HL-60 (cell line): ENCODE measurements around the gene TRIO.

ENCODE experiments used
- POLR2AphosphoS5 ChIP-seq: IDR thresholded peaks from 2 replicates; pipeline ENCODE4 v1.6.1; 2012; ENCODE audit warnings: low read depth
- TF ChIP-seq, protein P1 (sequence below): IDR thresholded peaks from one replicate; pipeline ENCODE4 v1.5.1; 2011; ENCODE audit warnings: low read length, control low read depth, inconsistent platforms; ENCODE audit not compliant: insufficient read depth
- TF ChIP-seq, protein P2 (sequence below): IDR thresholded peaks from 2 replicates; pipeline ENCODE4 v1.6.1; 2012; ENCODE audit warnings: low read depth; ENCODE audit not compliant: insufficient replicate concordance

DNA sequence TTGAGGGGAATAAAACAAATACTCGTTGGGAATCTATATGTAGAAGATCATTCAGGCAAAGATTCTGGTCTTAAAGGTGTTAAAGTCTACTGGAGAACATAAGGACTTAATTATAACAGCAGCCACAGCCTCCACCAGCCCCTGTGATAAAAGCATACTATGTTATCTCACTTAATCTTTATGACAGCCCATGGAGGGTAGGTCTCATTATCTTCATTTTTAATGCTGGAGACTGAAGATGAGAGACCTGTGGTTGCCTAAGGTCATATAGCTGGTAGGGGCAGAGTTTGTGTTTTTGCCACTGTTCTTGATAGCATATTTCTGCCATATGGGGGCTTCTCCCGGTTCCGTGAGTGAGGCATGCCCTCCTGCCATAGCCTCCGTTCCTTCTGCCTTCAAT, 88.7 kb downstream of the TRIO start:
- TF ChIP-seq, protein P1, sequence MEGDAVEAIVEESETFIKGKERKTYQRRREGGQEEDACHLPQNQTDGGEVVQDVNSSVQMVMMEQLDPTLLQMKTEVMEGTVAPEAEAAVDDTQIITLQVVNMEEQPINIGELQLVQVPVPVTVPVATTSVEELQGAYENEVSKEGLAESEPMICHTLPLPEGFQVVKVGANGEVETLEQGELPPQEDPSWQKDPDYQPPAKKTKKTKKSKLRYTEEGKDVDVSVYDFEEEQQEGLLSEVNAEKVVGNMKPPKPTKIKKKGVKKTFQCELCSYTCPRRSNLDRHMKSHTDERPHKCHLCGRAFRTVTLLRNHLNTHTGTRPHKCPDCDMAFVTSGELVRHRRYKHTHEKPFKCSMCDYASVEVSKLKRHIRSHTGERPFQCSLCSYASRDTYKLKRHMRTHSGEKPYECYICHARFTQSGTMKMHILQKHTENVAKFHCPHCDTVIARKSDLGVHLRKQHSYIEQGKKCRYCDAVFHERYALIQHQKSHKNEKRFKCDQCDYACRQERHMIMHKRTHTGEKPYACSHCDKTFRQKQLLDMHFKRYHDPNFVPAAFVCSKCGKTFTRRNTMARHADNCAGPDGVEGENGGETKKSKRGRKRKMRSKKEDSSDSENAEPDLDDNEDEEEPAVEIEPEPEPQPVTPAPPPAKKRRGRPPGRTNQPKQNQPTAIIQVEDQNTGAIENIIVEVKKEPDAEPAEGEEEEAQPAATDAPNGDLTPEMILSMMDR, result no peak
- TF ChIP-seq, protein P2, sequence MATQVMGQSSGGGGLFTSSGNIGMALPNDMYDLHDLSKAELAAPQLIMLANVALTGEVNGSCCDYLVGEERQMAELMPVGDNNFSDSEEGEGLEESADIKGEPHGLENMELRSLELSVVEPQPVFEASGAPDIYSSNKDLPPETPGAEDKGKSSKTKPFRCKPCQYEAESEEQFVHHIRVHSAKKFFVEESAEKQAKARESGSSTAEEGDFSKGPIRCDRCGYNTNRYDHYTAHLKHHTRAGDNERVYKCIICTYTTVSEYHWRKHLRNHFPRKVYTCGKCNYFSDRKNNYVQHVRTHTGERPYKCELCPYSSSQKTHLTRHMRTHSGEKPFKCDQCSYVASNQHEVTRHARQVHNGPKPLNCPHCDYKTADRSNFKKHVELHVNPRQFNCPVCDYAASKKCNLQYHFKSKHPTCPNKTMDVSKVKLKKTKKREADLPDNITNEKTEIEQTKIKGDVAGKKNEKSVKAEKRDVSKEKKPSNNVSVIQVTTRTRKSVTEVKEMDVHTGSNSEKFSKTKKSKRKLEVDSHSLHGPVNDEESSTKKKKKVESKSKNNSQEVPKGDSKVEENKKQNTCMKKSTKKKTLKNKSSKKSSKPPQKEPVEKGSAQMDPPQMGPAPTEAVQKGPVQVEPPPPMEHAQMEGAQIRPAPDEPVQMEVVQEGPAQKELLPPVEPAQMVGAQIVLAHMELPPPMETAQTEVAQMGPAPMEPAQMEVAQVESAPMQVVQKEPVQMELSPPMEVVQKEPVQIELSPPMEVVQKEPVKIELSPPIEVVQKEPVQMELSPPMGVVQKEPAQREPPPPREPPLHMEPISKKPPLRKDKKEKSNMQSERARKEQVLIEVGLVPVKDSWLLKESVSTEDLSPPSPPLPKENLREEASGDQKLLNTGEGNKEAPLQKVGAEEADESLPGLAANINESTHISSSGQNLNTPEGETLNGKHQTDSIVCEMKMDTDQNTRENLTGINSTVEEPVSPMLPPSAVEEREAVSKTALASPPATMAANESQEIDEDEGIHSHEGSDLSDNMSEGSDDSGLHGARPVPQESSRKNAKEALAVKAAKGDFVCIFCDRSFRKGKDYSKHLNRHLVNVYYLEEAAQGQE, result no peak
- TF ChIP-seq POLR2AphosphoS5, result no peak
